OCI-LY3 (cell line): ENCODE measurements around the gene PPP6R2.

Source experiments
- CTCF ChIP-seq: fragments of 200-600, 300-600 bp; sonication (generic); IDR thresholded peaks from 2 replicates; pipeline ENCODE4 v1.5.1; 2014; ENCODE audit warnings: antibody characterized with exemption, low read length, low read depth
- EZH2phosphoT487 ChIP-seq: fragments of 200-600 bp; shearing (Covaris generic); IDR thresholded peaks from 2 replicates; pipeline ENCODE4 v1.6.1; 2018; ENCODE audit warnings: antibody characterized with exemption, mixed run types, low read depth

DNA sequence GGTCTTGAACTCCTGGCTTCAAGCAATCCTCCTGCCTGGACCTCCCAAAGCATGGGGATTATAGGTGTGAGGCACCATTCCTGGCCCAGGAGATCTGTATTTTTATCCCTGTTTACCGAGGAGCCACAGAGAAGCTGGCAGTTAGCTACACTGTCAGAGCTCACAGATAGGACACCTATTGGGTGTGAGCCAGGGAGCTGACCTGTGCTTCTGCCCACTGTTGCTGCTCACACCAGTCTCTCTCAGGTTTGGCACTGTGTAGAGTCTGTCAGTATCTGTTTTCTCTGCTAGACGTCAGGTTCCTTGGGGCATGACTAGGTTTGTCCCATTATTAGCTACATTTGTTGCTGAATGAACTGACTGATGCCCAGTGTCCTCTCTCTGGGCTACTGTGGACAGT is 17.5 kb downstream of the PPP6R2 start:
- TF ChIP-seq CTCF (no peak), EZH2phosphoT487 (no peak)
